Neutrophil (primary cell): ENCODE data around the gene EFNB2.
A peak's percentile ranks its signal among the peaks of the same experiment; 100 is the strongest.

ENCODE experiments used
- H3K27ac ChIP-seq: fragments of 200-600 bp; sonication (generic); 2 replicates; pipeline ENCODE4 v1.5.1; 2016; ENCODE audit warnings: mild to moderate bottlenecking, moderate library complexity
- H3K27me3 ChIP-seq: fragments of 200-600 bp; sonication (generic); 2 replicates; pipeline ENCODE4 v1.6.0; 2016; ENCODE audit warnings: mild to moderate bottlenecking
- H3K36me3 ChIP-seq: fragments of 200-600 bp; sonication (generic); 2 replicates; pipeline ENCODE4 v1.5.1; 2017
- H3K4me1 ChIP-seq, 2 experiments: fragments of 200-600 bp in 1 of 2; sonication (generic) in 1 of 2; 1 replicate in 1 of 2; 2 replicates in 1 of 2; pipeline versions ENCODE4 v1.5.1 to v1.6.1; 2013 to 2016; ENCODE audit warnings: low read depth in 1 of 2, low read length in 1 of 2, mild to moderate bottlenecking in 1 of 2, moderate library complexity in 1 of 2; ENCODE audit not compliant: control insufficient read depth in 1 of 2, insufficient read depth in 1 of 2
- H3K4me3 ChIP-seq, 2 experiments: fragments of 200-600 bp in 1 of 2; sonication (generic) in 1 of 2; 1 replicate in 1 of 2; 2 replicates in 1 of 2; pipeline ENCODE4 v1.5.1; 2013 to 2016; ENCODE audit warnings: low read depth in 1 of 2, low read length in 1 of 2, mild to moderate bottlenecking in 1 of 2, moderate library complexity in 1 of 2
- H3K9me3 ChIP-seq: fragments of 200-600 bp; sonication (generic); 2 replicates; pipeline ENCODE4 v1.5.1; 2016
- TF ChIP-seq, protein P1 (sequence below): fragments of 200-600 bp; sonication (generic); IDR thresholded peaks from 2 replicates; pipeline ENCODE4 v1.5.1; 2016; ENCODE audit warnings: antibody characterized with exemption

EFNB2 gene

DNA sequence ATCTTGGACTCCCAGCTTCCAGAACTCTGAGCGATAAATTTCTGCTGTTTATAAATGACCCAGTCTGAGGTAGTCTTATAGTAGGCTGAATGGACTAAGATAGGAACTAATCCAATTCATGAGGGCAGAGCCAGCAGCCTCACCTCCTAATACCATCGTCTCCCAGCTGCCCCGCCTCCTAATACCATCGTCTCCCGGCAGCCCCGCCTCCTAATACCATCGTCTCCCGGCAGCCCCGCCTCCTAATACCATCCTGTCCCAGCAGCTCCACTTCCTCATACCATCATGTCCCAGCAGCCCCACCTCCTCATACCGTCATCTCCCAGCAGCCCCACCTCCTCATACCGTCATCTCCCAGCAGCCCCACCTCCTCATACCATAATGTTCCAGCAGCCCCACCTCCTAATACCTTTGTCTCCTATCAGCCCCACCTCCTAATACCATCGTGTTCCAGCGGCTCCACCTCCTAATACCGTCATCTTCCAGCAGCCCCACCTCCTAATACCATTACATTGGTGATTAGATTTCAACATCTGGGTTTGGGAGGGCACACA, 34.9 kb upstream of the EFNB2 start:
- no peak overlapping the region for H3K27ac ChIP-seq
- H3K4me3 ChIP-seq: no peak overlapping the region
- no peaks in the 10 kb centered on the region for H3K9me3 ChIP-seq
- peaks cover 23 to 30% of the 10 kb centered on the region in 2 experiments for H3K4me1 ChIP-seq
- TF ChIP-seq, protein P1, sequence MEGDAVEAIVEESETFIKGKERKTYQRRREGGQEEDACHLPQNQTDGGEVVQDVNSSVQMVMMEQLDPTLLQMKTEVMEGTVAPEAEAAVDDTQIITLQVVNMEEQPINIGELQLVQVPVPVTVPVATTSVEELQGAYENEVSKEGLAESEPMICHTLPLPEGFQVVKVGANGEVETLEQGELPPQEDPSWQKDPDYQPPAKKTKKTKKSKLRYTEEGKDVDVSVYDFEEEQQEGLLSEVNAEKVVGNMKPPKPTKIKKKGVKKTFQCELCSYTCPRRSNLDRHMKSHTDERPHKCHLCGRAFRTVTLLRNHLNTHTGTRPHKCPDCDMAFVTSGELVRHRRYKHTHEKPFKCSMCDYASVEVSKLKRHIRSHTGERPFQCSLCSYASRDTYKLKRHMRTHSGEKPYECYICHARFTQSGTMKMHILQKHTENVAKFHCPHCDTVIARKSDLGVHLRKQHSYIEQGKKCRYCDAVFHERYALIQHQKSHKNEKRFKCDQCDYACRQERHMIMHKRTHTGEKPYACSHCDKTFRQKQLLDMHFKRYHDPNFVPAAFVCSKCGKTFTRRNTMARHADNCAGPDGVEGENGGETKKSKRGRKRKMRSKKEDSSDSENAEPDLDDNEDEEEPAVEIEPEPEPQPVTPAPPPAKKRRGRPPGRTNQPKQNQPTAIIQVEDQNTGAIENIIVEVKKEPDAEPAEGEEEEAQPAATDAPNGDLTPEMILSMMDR: peak; percentile 16
- H3K36me3 ChIP-seq: no peaks in the 10 kb centered on the region
- H3K27me3 ChIP-seq: no peaks in the 10 kb centered on the region

DNA sequence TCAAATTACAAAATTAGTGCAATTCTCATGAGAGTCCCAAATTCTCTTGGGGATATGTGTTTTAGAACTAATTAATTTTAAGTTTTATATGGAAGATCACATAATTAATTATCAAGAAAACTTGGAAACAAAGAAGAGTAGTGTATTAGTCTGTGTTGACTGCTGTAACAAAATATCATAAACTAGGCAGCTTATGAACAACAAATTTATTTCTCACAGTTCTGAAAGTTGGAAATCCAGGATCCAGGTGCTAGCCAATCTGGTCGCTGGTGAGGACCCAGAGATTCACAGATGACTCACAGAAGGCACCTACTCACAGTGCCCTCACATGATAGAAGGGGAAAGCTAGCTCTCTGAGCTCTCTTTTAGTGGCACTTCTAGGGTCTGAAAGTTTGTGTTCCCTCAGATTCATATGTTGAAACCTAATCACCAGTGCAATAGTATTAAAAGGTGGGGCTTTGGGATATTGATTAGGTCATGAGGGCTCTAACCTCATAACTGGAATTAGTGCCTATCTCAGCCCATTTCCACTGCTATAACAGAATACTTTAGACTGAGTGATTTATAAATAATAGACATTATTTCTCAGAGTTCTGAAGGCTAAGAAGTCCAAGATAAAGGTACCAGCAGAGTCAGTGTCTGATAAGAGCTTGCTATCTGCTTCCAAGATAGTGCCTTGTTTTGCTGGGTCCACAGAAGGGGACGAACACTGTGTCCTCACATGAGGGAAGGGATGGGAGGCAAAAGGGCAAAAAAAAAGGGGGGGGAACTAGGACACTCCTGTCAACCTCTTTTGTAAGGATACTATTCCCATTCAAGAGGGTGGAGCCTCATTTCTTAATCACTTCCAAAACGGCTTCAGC, 34.0 kb upstream of the EFNB2 start:
- Histone ChIP-seq H3K4me3 (no peak overlapping the region), H3K36me3 (no peaks in the 10 kb centered on the region), H3K9me3 (no peaks in the 10 kb centered on the region), H3K27ac (no peak overlapping the region), H3K27me3 (no peaks in the 10 kb centered on the region), H3K4me1 (peaks cover 33 to 39% of the 10 kb centered on the region in 2 experiments)
- TF ChIP-seq, protein P1: no peak

DNA sequence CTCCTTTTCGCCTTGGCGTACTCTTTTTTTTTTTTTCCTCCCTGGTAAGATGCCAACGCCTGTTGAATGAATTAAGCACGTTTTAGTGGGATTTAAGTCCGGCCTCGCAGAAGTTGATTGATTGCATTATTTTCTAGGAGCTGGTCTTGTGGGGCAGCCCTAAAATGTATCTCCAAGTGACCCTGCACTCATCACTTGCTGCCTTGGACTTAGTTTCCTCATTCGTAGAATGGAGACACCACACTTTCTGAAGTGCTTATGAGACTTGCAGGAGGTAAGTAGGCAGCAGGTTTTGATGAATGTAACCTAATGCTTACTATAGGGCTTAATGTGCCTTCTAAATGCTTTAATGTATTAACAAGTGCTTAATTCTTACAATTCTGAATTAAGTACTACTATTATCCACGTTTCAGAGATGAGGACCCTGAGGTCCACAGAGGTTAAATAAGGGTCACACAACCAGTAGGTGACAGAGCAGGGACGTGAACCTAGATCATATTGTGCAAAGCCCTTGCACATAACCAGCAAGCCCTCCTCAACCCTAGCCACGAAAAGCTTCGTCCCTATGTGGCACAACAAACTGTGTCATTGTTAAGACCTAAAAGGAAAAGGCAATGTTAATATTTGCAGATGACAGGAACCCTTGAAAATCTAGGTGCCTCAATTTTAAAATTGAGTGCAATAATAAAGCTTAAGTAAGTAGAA, 33.0 kb upstream of the EFNB2 start:
- H3K27me3 ChIP-seq: no peaks in the 10 kb centered on the region
- H3K36me3 ChIP-seq: no peaks in the 10 kb centered on the region
- H3K4me1 ChIP-seq: peaks cover 33 to 41% of the 10 kb centered on the region in 2 experiments
- H3K9me3 ChIP-seq: no peaks in the 10 kb centered on the region
- TF ChIP-seq, protein P1: no peak
- H3K27ac ChIP-seq: peak overlapping the region; percentile 96
- peak overlapping the region; percentile 92 to 97 for H3K4me3 ChIP-seq

- peaks cover 33 to 41% of the 10 kb centered on the region in 2 experiments for H3K4me1 ChIP-seq
- H3K36me3 ChIP-seq: no peaks in the 10 kb centered on the region
- H3K27me3 ChIP-seq: no peaks in the 10 kb centered on the region
- H3K27ac ChIP-seq: peak within 1 kb of the TSS; percentile 96
- H3K9me3 ChIP-seq: no peaks in the 10 kb centered on the region
- TF ChIP-seq, protein P1: peak; percentile 24
- H3K4me3 ChIP-seq: peak within 1 kb of the TSS; percentile 92 to 97
These were observed 32.2 kb upstream of the EFNB2 start, which contains the start of gene ARGLU1 for GRCh38 chr13:106567474-106568298. ARGLU1 (minus strand) TSS chr13:106568137; CDS start chr13:106567919, 218 bp downstream.
